Stimulated activated CD4-positive, alpha-beta T cell treated with anti-CD3 and anti-CD28 coated beads, Interleukin-12 subunit alpha, Interleukin-12 subunit beta, amount 100 ng/mL, for 24 hours (primary cell): Measurements from ENCODE around the gene PACS1.
"Not testable (repeated sequence)": the region's sequence is repeated elsewhere in the genome, so short reads cannot be mapped to it uniquely, and the experiment has no call there.

ENCODE experiments used
- DNase-seq, 2 experiments: peaks; one replicate each; pipeline ENCODE4 v3.0.0-alpha.2; 2020; ENCODE audit warnings: low read depth in 2 of 2

Gene PACS1

DNA sequence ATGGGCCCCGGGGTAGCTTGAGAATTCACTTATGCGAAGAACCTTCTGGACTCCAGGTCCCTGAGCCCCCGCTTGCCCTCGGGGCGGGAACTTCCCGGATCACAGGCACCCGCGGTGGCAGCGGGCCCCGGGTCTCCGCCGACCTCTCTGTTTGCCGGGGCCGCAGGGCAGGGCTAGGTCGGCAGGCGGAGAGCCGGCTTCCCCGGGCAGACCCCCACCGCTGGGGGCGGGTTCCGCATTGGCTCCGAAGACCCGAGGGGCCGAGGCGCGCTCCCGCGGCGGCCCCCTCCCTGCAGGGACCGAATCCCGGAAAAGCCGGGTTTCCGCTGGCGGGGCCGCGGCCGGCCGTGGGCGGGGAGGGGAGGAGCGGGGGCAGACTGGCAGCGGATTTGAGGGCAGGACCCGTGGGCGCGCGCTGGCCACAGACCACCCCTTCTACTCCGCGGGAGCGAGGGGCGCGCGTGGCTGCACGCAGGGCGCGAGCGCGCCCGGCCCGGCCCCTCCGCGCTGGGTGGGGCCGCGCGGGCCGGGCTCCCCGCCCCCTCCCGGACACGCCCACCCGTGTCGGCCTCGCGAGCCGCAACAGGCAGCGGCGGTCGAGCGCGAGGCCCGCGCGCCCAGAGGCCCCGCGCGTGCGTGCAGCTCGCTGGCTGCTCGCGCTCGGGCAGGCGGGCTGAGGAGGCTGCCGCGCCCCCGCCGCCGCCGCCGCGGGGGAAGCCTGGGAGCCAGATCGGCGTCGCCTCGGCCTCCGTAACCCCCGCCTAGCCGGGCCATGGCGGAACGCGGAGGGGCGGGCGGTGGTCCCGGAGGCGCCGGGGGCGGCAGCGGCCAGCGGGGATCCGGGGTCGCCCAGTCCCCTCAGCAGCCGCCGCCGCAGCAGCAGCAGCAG, at the start of gene PACS1:
PACS1 (plus strand) TSS at position 558 of the 889 bp plus-strand sequence; CDS start at position 773, 215 bp downstream.
- peak; percentile 51 to 67 for DNase-seq

GRCh38 chr11:66020618-66021357, 49.3 kb upstream of the PACS1 start:
- no peak for DNase-seq

DNA sequence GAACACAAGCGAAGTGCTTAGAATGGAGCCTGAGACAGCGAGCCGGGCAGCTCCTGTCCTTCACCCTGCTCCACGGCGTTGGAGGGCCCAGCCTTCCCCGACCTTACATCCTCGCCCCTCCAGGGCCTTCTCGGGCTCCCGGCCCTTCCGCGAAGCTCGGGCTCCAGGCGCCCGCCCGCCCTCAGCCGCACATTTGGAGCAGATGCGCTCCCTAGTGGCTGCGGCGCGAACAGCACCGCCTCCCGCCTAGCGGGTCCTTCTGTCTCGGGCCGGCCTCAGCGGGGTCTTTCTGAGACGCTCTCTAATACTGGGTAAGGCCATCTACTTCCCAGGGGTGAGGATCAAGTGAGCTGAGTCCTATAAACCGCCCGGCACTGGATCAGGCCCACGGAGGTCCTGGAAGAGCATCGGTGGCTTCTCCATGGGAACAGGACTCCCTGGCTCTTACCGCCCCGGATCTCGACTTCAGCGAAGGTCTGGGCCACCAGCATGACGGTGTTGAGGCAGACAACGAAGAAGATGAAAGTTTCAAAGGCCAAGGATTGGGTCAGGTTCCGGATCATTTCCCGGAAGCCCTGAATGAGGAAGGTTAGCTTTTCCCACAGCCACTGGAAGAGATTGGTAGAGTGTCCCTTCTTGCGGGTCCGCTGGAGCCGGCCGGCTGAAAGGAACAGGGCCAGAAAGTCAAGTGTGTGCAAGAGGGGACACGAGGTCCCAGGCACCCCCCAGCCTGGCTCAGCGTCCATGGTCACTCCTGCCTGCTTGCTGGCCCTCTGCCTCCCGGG, 47.5 kb upstream of the PACS1 start:
- peak; percentile 58 to 80 for DNase-seq

DNA sequence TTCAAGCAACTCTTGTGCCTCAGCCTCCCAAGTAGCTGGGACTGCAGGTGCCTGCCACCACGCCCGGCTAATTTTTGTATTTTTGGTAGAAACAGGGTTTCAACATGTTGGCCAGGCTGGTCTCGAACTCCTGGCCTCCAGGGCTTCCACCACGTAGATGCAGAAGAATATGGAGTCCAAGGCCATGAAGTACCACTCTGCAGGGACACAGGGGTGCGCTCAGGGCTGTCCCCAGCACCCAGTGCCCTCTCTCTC, 47.0 kb upstream of the PACS1 start:
- not testable (repeated sequence) for DNase-seq

GRCh38 chr11:66026017-66026529, 44.0 kb upstream of the PACS1 start, which contains the start of gene CATSPER1:
CATSPER1 (minus strand) TSS chr11:66026479; CDS start chr11:66026379, 100 bp downstream.
- DNase-seq: no peak

- DNase-seq: no peak
These were observed 36.9 kb upstream of the PACS1 start for GRCh38 chr11:66032957-66033735.

DNA sequence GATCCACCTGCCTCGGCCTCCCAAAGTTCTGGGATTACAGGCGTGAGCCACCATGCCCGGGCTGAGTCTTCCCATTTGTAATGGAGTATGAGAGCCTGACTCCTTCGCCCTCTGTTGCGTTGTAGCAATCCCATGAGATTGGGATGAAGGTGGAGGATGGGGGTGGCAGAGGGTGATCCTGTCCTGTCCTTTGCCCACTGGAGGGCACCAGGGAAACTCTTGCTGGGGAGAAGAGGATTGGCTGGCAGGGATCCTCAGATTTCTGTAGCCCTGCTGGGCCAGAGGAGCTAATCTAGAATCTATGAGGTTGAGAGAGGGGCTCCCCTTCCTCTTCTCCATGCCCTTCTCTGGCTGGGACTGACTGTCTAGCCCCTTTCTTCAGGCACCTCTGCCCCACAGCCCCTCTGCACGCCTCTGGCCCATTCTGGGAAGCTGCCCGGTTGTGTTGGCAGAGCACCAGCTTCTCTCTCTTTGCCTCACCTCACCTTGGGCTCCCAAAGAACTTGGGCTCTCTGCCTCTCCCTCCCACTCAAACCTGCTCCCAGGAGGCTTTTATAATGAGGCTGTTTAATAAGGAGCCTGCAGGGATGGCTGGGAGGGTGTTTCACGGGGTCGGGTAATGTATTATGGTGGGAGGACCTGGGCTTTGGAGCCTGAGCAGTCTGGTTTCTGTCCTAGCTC, 34.3 kb upstream of the PACS1 start:
- DNase-seq: no peak

- no peak for DNase-seq
These were observed 33.8 kb upstream of the PACS1 start for GRCh38 chr11:66036334-66036710.

GRCh38 chr11:66037327-66037726, 32.7 kb upstream of the PACS1 start:
- no peak for DNase-seq

DNA sequence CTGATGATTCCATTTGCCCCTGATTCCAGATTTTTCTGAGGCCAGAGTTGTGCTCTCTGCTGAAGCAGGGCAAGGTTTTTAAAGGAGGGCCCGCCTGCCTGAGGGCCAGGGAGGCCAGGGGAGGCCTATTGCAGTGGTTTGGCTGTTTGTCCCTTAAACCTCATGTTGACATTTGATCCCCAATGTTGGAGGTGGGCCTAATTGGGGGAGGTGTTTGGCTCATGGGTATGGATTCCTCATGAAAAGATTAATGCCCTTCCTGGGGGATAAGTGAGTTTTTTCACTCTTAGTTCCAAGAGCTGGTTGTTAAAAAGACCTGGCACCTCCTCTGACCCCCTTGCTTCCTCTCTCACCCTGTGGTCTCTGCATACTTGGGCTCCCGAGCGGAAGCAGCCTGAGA, 30.3 kb upstream of the PACS1 start:
- no peak for DNase-seq

DNA sequence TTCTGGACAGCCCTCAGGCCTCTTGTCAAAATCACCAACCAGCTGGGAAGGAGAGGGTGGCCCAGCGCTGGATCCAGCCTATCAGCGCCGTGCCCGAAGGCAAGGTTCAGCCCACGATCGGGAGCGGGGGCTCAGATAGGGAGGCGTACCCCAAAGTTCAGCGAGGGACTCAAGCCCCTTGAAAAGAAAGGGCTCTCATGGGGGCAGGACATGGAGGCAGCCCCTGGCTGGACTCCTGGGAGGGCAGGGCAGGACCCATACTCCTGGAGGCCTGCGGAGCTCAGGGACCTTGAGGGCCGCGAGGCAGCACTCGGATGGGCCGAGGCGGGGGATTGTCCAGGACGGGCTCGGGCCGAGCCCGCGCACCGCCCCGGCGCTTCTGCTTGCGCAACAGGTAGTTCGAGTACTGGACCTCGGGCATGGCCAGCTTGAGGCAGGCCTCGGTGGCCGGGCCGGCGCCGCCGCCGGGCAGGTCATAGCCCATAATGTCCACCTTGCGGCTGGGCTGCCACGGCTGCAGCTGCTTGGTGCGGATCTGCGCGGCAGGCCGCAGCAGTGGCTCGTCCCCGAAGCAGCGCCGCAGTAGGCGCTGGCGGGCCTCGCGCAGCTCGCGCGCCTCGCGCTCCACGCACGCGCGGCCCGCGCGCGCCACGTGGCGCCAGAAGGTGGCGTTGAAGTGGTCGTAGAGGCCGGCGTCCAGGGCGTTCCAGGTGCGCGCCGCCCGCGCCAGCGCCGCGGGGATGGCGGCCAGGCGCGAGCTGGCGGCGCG, 27.7 kb upstream of the PACS1 start:
- no peak for DNase-seq

- no peak for DNase-seq
These were observed 26.8 kb upstream of the PACS1 start for GRCh38 chr11:66042996-66043906.

DNA sequence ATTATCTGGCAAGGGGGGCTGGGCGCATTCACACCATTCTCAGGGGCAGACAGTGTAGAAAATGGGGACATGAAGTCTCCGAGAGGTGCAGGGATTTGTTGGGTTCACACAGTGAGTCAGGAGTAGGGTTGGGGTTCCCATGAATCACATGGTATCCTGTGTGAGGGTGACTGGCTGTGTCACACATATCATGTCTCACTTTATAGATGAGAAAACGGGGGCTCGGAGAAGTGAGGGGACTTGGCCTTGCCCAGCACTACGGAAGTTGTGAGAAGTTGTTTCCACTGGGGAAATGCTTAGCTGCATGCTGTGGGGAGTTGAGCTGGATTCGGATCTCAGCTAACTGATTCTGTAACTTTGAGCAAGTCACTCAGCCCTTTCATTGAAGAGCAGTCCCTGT, 25.3 kb upstream of the PACS1 start:
- no peak for DNase-seq

GRCh38 chr11:66045177-66045639, 24.9 kb upstream of the PACS1 start:
- DNase-seq: peak; percentile 68 to 76

DNA sequence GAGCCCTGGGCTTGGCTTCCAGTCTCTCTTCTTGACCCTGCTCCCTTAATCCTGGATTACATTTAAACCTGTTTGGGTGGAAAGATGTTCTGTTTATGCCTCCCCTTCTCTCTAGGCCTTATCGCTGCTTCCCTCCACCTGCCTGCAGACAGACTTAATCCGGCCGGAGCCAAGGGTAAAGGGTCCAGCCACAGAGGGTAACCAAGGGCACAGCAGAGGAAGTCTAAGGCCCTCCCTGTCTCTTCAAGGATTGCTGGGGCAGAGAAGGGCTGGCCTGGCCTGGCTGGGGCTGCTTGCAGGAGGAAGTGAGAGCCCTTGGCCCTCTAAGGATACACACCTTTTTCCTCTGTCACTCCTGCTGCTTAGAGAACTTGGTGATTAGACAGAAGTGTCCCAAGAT, 23.2 kb upstream of the PACS1 start:
- DNase-seq: no peak

DNA sequence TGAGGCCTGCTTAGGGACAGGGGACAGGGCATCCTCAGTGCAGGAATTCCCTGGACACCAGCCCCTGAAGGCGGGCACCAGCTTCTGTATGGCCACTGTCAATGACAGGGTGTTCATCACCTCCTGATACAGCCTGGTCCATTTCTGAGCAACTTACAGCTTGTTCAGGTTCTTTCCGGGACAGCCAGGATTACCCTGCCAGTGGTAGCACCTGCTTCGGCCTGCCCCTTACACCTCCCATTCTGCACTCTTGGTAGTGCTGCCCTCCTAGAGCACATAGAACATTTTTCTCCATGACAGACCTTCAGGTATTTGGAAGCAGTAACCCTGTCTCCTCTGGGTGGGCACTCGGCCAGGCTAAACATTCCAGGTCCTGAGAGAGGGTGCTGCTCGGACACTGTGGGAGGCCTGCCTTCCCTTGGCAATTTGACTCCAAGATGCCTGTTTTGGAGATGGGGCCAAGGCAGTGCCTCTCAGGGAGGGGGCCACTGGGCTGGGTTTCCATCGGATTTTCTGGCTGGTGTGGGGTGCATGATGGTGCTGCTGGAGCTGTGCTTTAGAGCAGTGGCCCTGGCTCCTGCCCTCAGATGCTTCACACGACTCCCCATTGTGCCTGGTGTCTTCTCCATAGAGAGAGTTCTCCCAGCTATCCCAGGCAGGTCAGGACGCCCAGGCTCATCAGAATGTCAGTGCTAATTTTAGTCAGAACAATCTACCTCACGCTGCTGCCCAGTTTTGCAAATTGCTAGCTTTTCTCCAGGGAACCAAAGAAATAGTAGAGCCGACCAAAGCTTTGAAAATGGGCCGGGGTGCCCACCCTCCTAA, 22.3 kb upstream of the PACS1 start:
- DNase-seq: no peak

- no peak for DNase-seq
These were observed 21.3 kb upstream of the PACS1 start, which contains the start of gene GAL3ST3 for GRCh38 chr11:66048547-66049323. GAL3ST3 (minus strand) TSS chr11:66049161; CDS start chr11:66045415, 3,746 bp downstream.
